GM18868 (cell line): ENCODE results near the gene SLC8A3.

Source experiments
- ATAC-seq: cut with Tn5 transposase; IDR thresholded peaks from one replicate; pipeline ENCODE4 v1.9.1; 2021; ENCODE audit warnings: mild to moderate bottlenecking, moderate library complexity; ENCODE audit not compliant: unreplicated experiment

Gene SLC8A3

DNA sequence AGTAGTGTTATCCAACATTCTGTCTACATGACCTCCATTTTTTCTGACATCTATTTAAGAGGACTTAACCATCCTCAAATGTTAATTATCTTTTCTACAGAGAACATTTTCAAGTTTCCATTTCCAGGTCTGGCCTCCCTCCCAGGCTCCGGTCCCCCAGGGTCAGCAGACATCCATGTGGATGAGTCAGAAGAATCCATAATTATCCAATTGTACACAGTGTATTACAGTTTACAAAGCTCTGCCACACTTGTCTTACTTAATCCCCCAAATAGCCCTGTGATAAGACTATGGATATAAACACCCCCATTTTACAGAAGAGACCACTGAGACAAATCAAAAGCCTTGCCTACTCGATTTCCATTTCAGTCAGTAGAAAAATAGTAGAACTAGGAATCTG, 65.0 kb downstream of the SLC8A3 start:
- ATAC-seq = no peak

DNA sequence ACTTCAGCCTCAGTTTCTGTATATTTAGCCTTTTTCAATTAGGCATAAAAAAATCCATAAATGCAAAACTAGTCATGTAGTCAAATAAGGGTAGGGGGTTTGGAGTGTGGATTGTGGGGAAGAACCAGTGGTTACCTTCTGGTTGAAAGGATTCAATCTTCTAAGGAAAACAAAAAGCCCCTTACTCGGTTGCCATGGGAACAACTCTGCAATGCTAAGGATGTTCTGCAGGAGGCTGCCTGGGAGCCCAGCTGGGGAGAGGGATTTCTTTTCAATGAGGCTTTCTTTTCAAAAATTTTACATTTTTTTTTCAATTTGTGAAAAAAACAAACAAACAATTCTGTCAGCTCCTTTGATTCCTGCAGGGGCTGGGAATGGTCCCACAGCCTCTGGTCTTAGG, 67.2 kb downstream of the SLC8A3 start:
- no peak for ATAC-seq

DNA sequence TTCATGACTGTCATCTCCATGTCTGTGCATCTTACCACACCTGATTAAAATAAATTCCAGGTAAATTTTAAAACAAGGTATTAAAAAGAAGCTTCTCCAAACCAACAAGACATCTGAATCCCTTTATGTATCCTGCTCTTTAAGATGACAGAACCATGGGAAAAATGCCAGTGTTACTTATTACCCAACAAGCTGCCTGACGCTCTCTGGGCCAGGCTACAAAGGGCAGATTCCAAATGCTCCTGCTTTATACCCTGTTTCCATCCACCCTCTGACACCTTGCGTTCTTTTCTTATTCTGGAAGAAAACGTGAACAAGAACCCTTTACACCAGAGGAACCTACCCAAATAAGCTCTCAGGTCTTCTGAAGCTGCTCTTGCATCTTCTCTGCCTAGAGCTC, 70.7 kb downstream of the SLC8A3 start:
- no peak for ATAC-seq

DNA sequence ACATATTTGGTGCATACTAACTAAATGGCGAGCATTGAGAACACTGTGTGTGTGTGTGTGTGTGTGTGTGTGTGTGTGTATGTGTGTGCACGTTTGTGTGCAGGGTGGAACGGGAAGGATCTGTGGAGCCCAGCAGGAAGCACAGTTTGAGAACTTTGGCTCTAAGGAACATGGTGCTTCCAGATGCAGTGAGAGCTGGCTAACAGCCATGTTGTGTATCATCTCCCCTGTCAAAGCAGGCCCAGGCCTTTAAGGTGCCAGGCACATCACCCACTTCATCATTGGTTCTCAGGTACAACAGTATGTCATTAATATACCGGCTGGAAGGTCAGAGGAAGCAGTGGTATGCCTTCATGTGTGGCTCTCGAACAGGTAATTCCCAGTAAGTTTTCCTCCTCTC, 72.5 kb downstream of the SLC8A3 start:
- no peak for ATAC-seq

DNA sequence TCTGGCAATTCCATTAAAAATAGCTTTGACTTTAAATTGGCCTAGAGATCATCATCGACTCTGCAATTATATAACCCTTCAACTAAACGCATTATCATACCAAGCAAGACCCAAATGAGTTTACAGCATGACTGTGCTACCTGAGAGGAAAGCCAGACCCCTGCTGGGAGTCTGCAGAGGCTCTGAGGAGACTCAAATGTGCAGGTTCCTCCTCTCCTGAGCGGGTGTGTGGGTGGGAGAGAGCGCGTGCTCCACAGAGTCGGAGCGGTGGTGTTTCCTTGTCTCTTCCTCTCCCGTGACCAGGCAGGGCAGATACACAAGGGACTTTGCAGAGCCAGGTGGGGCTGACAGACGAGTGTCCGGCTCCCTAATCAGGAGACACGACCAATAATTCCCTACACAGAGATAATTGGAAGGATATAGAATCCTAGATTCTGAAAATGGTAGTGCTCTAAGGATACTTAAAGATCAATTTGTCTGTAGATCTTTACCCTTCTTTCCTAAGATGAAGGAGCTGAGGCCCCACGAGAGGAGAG, 74.1 kb downstream of the SLC8A3 start:
- ATAC-seq = no peak

DNA sequence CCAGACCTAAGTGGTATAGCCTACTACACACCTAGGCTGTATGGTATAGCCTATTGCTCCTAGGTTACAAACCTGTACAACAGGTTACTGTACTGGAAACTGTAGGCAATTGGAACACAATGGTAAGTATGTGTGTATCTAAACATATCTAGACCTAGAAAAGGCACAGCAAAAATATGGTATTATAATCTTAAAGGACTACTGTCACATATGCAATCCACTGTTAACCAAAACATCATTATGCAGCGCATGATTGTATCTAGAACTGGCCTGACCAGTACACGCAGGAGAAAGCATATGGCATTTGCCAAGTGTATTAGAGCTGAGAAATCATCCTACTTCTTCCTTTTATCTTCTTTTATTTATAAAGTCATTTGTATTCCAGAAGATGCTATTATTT, 75.5 kb downstream of the SLC8A3 start:
- ATAC-seq = no peak

DNA sequence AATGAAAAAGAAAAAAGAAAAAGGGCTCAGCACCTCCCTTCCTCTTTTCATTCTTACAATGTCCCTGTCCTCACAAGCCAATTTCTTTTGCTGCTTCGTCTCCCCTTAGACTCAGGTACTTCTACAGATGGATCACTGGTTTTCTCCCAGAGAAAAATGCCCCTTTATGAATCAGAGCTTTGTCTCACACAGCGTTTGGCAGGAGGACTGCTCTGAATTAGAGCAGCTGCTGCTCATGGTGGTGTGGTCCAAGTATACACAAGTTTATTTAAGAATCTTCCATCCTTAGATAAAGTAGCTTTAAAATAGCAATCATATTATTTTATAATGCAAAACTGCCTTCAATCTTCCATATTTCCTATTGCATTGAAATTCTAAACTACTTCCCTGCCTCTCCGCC, 80.3 kb downstream of the SLC8A3 start:
- no peak for ATAC-seq

DNA sequence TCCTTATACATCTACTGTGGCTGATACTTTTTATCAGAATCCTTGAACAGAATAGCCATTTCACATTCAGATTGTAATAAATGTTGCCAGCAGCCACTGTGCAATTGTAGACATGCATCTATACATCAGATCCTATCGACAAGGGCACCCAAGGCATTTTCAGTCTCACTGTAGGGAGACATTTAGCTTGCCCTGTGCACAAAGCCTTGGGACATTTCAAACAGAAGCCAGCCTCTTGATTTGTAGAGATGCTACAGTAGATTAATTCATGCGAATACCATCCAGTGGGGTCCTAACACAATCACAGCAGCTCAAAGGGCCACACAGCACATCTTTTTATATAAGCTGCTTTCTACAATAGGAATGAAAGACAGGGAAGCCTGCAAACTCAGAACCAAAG, 81.4 kb downstream of the SLC8A3 start:
- ATAC-seq = no peak

DNA sequence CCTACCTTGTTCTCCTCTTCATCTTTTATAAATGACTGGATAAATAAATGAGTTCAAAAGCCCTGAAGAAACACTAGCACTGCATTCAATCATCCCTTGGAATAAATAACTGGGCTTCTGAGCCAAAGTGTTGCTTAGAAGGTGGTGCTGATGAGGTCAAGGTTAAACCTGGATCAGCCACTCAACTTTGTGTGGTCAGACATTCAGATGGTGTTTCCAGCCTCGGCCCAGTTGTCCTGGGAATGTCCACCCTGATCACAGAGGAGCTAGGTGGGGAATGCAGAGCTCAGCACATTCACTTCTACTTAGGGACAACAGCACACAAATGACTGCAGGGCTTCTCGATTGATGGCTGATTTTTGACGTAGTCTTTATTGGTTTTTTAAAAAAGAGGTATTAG, 88.7 kb downstream of the SLC8A3 start:
- ATAC-seq = no peak

DNA sequence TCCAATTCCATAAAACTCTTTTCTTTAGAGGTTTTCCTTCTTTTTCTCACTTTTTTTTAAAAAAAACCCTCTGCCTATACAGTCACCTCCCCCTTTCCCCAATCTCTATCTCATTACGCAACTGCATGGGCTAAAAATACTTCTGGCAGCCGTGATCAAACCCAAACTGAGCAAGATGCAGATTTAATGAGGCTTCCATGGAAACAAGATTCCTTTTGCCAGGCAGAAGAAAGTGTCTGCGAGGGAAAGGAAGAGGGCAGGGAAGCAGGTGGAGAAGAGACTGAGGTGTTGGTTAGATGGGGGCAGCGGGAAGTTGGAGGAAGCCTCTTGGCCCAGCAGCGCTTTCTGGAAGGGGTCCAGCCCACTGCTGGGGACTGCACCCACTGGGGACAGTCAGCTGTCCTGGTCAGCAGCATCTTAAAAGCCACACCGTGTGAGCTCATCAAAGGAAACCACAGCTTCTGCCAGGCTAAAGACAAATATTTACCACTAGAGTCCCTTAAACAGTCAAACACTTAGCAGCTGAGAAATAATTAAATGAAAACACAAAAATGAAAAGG, 90.4 kb downstream of the SLC8A3 start:
- no peak for ATAC-seq

DNA sequence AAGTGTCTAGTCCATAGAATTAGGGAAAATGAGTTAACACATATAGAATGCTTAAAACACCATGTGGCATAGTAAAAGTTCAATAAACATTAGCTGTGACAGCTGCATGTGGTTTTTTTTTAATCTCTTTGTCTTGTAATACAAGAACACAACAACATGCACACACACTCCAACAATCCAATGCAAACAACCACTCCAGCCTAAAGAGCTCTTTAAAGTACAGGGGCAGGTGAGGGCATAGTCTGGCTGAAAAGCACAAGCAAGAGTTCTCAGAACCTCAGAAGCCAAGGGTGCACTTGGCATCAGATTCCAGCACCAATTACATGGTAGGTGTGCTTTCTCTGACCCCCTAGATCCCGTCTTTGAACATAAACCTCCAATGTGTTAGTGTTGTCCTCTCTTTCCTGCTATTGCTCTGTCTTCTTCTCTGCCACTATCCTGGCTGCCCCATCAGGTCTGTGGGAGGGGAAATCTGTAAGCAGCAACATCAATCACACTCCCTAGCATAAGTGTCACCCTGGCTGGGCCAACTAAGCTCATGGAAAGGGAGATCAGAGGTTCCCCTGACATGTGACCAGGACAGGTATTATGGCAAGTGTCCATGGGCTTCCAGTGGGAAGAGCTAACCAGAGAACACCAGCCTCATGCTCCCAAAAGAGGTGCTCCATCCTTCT, 91.0 kb downstream of the SLC8A3 start:
- no peak for ATAC-seq

DNA sequence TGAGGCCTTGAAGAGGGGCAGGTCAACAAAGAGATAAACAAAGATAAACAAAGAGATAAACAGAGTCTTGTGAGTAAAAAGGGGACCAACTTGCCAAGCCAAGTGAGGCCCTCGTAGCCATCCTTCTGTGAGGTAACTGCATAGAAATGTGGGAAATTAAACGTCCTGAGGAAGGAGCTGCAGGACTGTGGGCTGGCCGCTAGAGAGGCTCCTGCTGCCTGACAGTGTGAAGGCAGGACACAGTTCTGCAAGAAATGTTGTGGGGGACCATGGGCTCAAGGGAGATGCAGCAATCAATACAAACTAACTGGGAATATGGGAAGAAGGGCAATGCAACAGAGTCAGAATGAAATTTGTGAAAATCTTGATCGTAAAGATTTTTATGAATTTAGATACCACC, 91.9 kb downstream of the SLC8A3 start:
- no peak for ATAC-seq

DNA sequence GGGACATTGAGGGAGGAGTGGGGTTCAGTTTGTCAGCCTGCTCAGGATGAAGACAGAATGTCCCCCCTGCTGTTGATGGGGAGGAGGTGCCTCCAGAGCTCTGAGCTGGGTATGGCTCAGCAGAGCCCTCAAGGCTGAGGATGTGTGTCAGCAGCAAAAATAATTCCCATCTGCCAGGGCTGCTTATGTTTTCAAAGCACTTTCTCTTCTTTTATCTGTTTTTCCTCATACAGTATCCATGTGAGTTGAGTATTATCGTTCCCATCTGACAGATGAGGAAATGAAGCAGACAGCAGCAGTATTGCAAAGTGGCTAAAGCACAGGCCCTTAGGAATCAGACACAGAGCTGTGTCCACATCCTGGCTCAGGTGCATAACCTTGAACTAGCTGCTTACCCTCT, 94.1 kb downstream of the SLC8A3 start:
- no peak for ATAC-seq

DNA sequence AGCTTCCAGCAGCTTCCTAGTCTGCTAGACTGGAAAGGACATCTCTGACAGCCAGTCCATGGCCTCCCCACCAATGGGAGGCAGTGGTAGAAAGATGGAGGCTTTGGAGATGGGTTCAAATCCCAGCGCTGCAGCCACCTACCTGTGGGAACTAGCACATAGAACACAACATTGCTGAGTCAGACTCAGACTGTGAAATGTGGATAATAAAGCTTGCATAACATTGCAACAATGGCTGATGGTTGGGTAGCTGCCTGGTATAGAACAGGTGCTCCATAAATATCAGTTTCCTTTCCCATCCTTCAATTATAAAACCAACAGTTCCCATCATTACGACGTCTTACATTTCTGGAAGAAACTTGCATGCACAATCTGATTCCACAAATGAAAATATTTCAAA, 94.6 kb downstream of the SLC8A3 start:
- no peak for ATAC-seq

DNA sequence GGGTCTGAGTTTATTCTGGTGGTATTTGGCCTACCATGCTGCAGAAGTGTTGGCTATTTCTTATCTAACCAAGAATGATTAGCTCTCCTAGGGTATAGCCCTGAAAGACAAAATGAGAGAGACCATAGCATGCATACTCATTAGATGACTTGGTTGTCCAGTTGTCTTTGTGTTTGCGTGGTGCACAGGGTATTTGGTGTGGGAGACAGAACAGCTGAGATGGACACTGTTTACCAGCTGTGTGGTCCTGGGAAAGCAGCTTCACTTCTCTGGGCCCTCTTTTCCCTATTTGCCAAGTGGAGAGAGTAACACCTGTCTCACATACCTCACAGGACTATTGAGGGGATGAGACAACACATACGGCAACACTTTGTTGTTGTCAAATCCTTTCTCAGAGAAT, 95.6 kb downstream of the SLC8A3 start:
- ATAC-seq = no peak

DNA sequence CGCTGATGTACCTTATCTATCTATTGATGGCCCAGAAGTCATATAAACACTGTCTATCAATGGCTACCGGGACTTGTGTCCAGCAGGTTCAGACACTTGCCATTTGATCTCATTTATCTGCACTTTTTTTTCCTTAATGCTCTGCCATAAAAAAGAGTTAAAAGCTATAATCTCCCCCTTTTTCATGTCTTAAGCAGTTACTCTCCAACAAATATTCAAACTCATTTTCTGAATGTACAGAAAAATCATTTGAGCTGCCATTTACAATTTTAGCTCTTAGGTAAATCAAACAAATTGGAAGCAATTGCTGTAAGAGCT, 101.4 kb downstream of the SLC8A3 start:
- no peak for ATAC-seq

DNA sequence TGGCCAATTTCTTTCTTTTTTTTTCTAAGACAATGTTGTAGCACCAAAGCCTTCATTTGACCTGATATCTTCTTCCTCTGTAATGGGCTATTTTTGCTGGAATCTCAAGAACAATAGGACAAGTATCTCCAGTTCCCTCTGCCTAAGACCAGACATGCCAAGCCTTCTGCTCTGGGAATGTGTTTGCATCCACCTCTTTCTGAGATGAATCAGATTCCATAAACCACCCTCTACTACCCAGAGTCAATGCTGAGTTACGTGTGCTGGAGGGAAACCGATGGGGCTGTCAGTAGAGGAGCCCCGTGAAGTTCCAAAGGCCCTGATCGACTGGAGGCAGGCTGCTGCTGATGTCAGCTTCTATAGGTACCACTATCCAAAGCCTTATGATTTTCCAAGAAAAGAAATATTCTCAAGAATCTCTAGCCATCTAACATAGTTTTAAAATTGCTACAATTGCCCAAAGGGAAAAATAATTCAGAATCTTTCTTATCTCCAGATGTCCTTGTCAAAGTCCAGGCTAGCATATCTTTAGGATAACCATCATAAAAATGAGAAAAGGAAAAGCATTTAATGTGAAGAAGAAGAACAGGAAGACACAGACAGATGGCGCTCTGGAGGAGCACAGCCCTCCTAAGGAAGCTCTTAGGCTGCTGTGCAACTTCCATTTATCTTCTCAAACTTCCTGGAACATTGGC, 101.9 kb downstream of the SLC8A3 start:
- no peak for ATAC-seq

DNA sequence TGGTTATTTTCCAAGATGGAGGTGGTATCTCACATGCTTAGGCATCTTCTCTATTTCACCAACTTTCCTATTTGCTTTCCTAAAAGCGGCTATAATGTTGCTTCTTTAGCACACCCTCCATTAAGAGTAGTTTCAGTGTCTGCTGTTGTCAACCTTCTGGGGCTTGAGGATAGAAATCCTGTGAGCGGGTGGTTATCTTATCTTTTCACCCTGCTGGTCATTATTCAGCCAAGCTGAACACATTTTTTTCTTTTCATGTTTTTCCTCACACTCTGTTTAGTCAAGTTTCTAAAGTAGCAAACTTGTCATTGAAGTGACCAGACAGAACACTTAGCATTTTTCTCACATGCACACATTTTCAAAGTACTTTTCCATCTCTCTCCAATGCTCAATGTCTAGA, 104.5 kb downstream of the SLC8A3 start:
- no peak for ATAC-seq

DNA sequence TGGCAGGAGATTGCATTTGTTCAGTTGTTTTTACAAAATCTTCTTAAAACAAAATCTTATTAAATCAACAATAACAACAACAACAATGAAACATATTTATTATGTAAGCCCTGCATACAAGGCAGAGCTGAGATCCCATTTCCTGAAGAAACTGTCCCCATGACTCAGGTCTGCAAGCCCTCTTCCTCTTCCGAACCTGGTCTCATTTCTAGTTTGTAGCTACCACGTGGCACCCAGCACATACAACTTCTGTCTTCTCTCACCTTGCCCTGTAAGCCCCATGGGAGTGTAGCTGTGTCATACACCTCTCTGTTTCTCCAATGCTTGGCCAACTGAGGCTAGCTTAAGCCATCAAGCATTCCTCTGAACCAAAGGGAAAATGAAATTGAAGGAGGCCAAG, 106.4 kb downstream of the SLC8A3 start:
- no peak for ATAC-seq

DNA sequence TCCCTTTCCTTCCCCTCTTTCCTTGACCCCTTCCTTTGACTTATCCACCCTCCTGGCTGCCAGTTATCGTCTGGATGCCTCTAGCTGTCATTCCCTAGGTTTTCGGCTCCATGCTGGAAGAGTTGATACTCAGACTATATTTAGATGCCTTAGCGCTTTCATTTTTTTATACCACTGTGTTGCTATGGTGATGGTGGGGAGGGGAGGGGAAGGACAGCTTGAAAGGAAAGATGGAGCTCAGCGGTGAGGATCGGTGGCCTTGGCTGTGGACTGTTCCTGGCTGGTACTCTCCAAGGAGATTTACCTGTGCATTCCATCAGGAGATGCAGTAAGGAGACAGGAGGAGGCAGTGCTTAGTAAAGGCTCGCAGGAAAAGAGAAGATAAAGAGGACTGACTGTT, 108.7 kb downstream of the SLC8A3 start:
- no peak for ATAC-seq

DNA sequence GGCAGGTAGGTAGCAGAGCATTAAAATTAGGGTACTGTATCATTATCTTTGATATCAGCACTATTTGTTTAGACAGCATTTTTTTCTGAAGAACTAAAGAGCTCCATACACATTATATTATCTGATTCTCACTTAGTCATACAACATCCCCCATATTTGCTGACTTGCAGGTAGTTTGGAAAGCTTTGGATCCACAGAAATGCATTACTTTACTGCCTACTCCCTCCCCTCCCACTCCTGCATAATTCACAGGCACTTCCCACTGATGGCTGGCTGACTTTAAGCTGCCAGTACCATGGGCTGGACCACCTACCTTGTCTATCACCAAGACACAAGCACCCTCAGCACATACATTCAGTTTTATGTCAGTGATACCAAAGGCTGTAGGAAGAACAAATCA, 110.4 kb downstream of the SLC8A3 start:
- ATAC-seq = no peak

DNA sequence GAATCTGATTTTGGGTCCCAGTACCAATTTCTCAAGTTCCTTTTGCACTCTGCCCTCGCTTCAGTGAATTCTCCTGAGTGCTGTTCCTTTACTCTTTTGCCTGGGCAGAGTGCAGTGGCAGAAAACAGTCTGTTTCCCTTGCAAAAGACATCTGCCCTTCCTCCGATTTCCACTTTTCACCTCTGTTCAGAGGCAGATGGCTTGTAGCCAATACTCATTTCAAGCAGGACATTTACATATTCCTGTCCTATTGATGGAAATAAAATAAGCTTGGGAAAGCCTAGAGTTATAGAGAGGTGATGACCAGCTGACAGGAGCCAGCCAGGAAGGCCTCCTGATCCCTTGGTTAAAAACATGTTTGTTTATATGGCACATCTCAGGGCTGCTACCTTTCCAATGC, 111.0 kb downstream of the SLC8A3 start:
- ATAC-seq = no peak

DNA sequence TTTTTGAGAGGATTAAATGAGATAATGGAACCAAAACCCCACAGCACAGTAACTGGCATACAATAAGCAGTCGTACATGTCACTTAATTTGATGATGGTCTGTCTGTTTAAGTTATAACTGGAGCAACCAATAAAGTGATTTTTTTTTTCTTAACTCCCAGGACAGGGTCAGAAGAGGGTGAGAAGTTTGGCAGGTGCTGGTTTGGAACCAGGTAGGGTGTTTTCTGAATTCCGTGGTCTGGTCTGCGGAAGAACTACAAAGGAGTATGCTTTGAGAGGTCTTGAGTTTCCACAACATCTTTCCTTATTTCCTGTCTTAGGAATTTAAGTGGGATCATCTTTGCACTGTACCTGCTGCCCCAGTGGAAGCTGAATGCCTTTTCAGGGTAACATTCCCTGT, 111.7 kb downstream of the SLC8A3 start:
- no peak for ATAC-seq
